HG03571 (cell line): ENCODE results near the gene PEX11A.

Experiments used
- ATAC-seq: cut with Tn5 transposase; IDR thresholded peaks from one replicate; pipeline ENCODE4 v1.9.1; 2021; ENCODE audit not compliant: unreplicated experiment

The PEX11A gene

GRCh38 chr15:89657686-89658200 lies 32.8 kb downstream of the PEX11A start:
- ATAC-seq: no peak

DNA sequence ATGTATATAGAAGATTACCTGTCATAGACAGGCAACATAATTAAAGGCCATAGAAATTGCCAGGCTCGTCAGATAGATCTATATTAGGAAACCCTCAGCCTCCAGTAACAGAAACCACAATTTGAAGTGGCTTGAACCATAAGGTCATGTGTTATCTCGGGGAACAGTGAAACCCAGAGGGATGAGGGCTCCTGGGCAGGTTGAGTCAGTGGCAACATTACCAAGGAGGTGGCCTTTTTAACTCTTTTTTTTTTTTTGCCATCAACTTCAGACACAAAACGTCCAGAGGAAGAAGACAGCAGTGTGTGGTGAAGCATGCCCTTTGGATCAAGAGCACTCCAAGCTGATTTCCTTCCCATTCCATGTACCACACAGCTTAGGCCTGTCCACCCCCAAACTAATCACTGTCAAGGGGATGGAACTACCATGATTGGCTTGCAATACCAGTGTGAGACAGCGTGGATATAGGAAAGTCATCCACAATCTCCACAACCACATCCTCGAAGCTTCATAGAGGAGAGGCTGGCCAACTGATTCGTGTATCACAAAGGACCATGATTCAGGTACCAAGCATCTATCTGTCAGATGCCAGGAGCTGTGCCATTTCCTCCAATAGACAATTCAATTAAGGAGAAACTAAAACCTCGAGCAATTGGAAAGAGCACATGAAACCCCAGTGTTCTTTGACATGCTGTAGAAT lies 34.3 kb downstream of the PEX11A start:
- no peak for ATAC-seq

DNA sequence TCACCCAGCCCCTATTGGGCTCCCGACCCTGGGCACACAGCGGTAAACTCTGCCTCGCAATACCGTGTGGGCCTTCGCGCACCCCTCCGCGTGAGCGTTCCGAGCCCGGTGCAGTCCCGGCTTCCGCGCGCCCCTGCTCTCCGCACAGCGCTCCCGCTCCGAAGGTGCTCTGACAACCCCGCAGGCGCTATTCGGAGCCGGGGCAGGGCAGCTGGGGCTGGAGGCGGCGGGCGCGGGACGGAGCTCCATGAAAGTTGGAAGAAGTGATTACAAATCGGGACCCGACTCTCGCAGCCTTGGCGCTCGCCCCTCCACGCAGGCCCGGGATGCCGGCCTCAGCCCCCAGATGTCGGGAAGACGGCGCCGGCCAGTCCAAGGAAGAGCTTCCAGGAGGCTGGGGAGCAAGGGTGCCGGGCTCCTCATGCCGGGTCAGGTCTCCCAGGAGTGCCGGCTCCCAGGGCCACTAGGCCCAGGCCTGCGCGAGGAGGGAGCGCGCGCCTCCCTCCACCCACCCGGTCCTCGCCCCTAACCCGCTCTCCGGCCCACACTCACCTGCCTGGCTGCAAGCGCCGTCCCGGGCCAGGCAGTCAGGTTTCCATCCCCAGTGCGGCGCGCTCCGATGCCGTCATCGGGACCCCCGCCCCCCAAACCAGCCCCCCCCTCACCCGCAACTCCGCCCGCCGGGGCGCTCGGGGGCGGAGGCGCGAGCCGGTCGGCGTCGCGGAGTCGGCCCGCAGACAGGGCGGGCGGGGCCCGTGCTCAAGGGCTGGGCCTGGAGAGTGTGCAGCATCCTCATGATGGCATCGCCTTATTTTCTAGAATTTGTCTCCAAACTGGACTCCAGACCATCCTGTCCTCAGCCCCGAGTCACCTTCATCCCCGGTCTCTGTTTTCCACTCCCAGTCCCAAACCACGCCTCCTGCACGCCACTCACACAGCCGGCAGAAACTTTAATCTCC lies 35.4 kb downstream of the PEX11A start, which contains the start of gene KIF7:
TSS of gene KIF7 (minus strand) at position 621 of the 959 bp plus-strand sequence. CDS start 2,537 bp downstream, outside the sequence.
- no peak for ATAC-seq

- ATAC-seq: no peak
Observed at GRCh38 chr15:89654301-89654761, 36.2 kb downstream of the PEX11A start.

- ATAC-seq: no peak
Observed at GRCh38 chr15:89653578-89653977, 37.0 kb downstream of the PEX11A start.

DNA sequence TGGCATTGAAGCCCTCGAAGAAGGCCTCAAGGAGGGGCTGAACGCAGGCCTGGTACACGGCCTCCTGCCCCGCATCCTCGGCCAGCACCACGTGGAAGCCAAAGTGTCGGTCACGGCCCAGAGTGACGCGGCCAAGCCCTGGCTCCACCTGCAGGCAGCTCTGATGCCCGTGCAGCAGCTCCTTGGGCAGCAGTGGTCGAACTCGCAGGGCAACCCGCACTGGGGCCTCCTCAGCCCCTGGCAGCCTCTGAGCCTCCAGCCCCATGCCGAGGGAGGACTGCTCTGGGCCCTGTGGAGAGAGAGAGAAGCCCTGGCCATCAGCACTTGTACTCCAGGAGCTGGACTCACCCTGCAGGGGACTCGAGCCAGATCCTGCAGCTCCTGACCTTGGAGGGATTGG lies 37.9 kb downstream of the PEX11A start:
- no peak for ATAC-seq

DNA sequence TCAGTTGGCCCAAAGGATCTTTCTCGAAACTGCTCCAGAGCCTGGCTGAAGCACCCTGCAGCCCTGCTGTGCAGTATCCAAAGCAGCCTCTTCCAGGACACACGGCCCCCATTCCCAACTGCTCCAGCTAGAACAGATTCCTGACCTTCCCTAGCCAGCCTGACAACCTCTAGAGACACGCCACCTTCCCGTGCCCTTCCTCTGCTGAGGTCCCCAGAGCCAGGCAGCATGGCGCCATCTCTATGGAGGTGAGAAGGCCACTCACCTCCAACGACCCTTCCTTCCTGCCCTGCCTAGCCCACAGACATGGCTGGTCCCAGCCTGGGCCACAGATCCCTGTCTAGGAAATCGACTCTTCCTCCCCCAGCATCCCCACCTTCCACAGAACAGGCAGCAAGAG lies 38.4 kb downstream of the PEX11A start:
- ATAC-seq: no peak

GRCh38 chr15:89649716-89650115 lies 40.8 kb downstream of the PEX11A start:
- ATAC-seq: no peak

DNA sequence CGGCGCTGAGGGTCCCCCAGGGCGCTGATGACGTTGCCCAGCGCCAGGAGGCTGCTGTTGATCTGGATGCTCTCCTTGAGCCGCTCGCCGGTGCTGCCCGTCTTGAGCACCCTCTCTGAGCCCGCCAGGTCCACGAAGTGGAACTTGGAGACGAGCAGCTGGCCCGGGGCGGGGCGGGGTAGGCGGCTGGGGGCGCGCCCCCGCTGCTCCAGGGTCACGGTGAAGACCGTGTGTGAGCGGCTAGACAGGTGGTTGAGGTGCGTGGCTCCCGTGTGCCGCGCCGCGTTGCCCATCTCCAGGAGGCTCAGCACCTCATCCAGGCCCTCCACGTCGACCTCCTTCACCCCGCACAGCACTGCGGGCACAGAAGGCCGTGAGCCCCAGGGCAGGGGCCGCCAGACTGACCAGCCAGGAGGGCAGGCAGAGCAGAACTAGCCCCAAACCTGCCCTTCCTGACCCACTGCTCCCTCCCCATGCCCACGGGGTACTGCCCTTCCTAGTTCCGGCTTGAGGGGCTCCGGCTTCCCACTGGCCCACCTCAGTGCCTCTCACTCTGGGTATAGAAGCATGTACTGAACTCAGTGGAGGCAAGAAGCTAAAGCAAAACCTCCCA lies 41.4 kb downstream of the PEX11A start:
- no peak for ATAC-seq

DNA sequence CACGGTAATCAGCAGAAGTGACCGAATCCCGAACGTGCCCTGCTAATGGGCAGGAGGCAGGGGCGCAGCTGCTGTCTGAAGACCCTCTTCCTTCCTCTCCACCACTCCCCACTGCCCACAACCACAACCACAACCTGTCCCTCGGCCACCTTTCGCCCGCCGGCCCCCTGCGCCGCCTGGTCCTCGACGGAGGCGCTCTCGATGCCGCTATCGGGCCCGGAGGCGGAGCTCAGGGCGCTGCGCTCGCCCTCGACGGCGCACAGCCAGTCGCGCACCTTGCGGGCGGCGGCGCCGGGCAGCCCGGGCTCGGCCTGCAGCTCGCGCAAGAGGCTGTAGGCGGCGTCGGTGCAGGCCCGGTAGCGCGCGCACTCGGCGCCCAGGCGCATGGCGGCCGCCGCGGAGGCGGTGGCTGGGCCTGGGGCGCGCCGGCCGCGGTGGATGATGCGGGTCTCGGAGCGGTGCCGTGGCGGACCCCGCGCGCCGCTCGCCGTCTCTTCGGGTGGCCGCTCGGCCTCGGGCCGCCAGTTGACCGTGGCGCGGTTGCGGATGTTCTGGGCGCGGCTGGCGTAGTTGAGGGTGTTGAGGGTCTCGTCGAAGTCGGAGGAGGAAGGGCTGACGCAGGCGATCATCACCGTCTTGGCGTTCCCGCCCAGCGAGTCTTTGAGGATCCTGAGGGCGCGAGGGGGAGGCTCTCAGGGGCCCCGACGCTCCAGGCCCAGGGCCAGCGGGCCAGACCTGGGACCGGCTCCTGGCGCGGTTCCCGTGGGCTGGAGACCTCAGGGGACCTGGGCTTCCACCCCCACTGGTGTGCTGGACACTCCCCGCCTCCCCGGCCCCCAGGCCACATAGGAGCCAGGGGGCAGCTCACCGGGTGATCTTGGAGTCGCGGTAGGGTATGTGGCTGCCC lies 42.2 kb downstream of the PEX11A start:
- no peak for ATAC-seq

GRCh38 chr15:89647191-89647851 lies 43.2 kb downstream of the PEX11A start:
- no peak for ATAC-seq

DNA sequence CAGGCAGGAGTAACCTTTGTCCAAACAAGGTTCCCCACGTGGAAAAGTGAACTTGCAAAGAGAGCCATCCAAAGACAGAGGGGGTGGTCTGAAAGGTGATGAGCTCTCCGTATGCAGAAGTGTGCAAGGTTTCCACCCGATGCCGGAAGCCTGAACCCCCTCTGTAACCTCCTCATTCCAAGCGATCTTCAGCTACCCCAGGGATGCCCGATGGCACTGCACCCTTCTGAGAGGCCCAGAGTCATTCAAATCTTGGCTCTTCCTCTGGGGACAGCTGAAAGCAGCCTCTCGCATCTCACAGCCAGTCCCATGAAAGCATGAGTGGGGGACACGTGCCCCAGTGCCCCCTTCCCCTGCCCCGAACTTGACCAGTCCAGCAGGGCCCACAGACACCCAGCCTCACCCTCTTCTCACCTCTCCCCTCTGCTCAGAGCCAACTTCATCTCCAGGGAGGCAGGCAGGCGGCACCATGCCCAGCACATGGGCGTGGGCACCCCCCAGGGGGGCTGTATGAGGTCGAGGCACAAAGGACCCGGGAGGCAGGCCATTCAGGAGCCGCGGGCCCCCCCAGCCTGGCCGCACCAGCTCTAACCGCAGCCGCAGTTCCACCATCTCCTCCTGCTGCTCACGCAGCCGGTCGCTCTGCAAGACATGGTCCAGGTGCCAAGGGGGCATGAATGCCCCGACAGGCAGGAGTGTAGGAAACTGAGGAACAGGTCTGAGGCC lies 44.0 kb downstream of the PEX11A start:
- ATAC-seq: no peak

GRCh38 chr15:89645680-89646079 lies 44.9 kb downstream of the PEX11A start:
- ATAC-seq: no peak

DNA sequence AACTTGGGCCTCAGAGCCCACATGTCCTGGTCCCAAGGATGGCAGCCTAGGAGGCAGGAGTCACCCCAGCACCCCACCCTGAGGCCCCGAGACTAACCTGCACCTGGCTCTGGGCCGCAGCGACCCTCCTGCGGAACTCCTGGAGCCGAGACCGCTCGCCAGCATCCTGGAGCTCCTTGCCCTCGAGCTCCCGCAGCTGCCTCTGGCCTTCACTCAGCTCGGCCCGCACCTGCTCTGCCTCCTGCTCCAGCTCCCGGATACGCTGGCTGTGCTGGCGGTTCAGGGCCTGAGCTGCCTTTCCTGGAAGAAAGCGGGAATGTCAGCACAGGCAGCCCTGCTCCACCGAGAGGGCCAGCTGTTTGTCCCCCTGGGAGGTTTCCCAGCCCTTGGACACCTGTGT lies 48.4 kb downstream of the PEX11A start:
- no peak for ATAC-seq

GRCh38 chr15:89641053-89641452 lies 49.5 kb downstream of the PEX11A start:
- ATAC-seq: no peak

DNA sequence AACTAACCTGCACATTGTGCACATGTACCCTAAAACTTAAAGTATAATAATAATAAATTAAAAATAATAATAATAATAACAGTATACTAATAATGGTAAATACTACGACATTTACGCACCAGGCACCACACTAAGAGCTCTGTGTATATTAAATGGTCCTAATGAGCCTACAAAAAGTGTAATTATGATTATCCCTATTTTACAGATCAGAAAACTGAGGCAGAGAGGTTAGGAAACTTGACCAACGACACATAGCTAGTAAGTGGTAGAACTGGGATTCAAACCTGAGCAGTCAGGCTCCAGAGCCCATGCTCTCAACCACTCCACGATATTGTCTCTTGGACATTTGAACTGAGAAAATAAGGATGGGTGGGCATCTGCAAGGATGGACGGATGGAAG lies 50.3 kb downstream of the PEX11A start:
- ATAC-seq: no peak

GRCh38 chr15:89633585-89633984 lies 57.0 kb downstream of the PEX11A start:
- no peak for ATAC-seq

- ATAC-seq: no peak
Observed at GRCh38 chr15:89632563-89633430, 57.8 kb downstream of the PEX11A start.
